ENCODE results near the gene BNC2. TPM values are rescaled to one million over a fixed set of nuclear protein-coding genes. Genes with fewer than 3 reads are reported as not detected.

Gene BNC2
- total RNA-seq, 1 experiment from 2014 or later = 43.6 TPM

GRCh38 chr9:16623989-16624743 is 246.3 kb downstream of the BNC2 start:
- Mint-ChIP-seq H3K4me1 (peaks cover 80 to 83% of the 10 kb centered on the region in 2 experiments), H3K4me3 (no peak overlapping the region), H3K9me3 (no peaks in the 10 kb centered on the region), H3K36me3 (ENCODE audit: insufficient read depth in 1 of 3, low read depth in 3 of 3) (no peaks in the 10 kb centered on the region), H3K27ac (0 out of 7 replicates have a peak overlapping the region, but pooled peaks of 1 of the 3 experiments have one; percentile 21), H3K27me3 (ENCODE audit: low read depth) (no peaks in the 10 kb centered on the region)
- Histone ChIP-seq H3K27ac (ENCODE audit: insufficient read length, low read depth, low read length) (no peak overlapping the region), H2AFZ (ENCODE audit: low read length) (no peak overlapping the region), H2BK15ac (ENCODE audit: low read depth, low read length) (no peak overlapping the region), H3K23me2 (ENCODE audit: insufficient read length, low read depth, low read length, poor library complexity, severe bottlenecking) (no peaks in the 10 kb centered on the region), H2BK12ac (ENCODE audit: insufficient read length, low read depth, low read length) (no peak overlapping the region), H3K27me3 (ENCODE audit: insufficient read depth, low read length) (no peaks in the 10 kb centered on the region), H3K4ac (ENCODE audit: low read depth, low read length) (no peak overlapping the region), H2BK120ac (ENCODE audit: low read depth, low read length, poor library complexity, severe bottlenecking) (no peak overlapping the region), H3T11ph (ENCODE audit: low read length) (no peak overlapping the region), H4K8ac (replicated peaks; ENCODE audit: insufficient read length, low read depth, low read length) (no peak overlapping the region), H2BK5ac (ENCODE audit: insufficient read length, low read length) (no peak overlapping the region), H3K9ac (ENCODE audit: extremely low read depth, insufficient read length, low read length) (no peak overlapping the region), H4K5ac (ENCODE audit: insufficient read length, low read depth, low read length) (no peak overlapping the region), H3K9me3 (ENCODE audit: control insufficient read depth, low read depth, low read length) (no peaks in the 10 kb centered on the region), H3K56ac (ENCODE audit: insufficient read length, low read depth, low read length) (no peak overlapping the region), H3K23ac (ENCODE audit: insufficient read length, low read depth, low read length) (no peak overlapping the region), H4K91ac (ENCODE audit: insufficient read length, low read depth, low read length) (no peak overlapping the region), H3K4me1 (ENCODE audit: insufficient read depth, low read length) (peaks cover 11% of the 10 kb centered on the region), H3K18ac (ENCODE audit: insufficient read length, low read depth, low read length) (no peak overlapping the region), H2BK20ac (ENCODE audit: low read depth, low read length, poor library complexity, severe bottlenecking) (no peak overlapping the region), H3K79me2 (ENCODE audit: insufficient read depth, low read length) (no peaks in the 10 kb centered on the region), H3K4me2 (ENCODE audit: insufficient read depth, insufficient read length, low read length) (no peak overlapping the region), H2AK5ac (ENCODE audit: insufficient read length, low read length) (no peak overlapping the region), H3K14ac (ENCODE audit: insufficient read depth, low read length) (no peak overlapping the region), H3K79me1 (ENCODE audit: insufficient read depth, low read depth, low read length, poor library complexity, severe bottlenecking) (no peaks in the 10 kb centered on the region), H4K20me1 (ENCODE audit: control insufficient read depth, insufficient read depth, insufficient read length) (no peaks in the 10 kb centered on the region)
- DNase-seq = no peak
- no CpG with 5 or more reads among the region's 6 CpGs for WGBS (ENCODE audit: extremely low coverage, insufficient read length, low lambda C conversion rate)
- TF ChIP-seq CTCF (conservative IDR thresholded peaks at IDR 0.05) = no peak

Measured in H9 (cell line).